ENCODE results near the gene CYP24A1.

CYP24A1 gene

DNA sequence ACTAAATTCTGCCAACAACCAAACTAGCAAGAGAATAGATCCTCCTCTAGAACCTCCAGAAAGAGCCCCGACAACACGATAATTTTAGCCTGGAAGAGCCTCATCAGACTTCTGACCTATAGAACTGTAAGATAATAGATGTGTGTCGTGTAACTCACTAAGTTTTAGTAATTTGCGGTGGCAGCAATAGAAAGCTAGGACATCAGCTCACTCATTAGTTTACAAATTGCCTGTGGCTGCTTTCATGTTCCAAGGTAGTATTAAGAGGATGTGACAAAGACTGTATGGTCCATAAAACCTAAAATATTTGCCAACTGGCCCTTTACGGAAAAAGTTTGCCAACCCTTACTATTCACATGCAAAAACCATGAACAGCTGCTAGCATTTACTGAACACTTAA is 17.3 kb downstream of the CYP24A1 start:
- TF ChIP-seq, protein P1, sequence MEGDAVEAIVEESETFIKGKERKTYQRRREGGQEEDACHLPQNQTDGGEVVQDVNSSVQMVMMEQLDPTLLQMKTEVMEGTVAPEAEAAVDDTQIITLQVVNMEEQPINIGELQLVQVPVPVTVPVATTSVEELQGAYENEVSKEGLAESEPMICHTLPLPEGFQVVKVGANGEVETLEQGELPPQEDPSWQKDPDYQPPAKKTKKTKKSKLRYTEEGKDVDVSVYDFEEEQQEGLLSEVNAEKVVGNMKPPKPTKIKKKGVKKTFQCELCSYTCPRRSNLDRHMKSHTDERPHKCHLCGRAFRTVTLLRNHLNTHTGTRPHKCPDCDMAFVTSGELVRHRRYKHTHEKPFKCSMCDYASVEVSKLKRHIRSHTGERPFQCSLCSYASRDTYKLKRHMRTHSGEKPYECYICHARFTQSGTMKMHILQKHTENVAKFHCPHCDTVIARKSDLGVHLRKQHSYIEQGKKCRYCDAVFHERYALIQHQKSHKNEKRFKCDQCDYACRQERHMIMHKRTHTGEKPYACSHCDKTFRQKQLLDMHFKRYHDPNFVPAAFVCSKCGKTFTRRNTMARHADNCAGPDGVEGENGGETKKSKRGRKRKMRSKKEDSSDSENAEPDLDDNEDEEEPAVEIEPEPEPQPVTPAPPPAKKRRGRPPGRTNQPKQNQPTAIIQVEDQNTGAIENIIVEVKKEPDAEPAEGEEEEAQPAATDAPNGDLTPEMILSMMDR (IDR thresholded peaks at IDR 0.05; ENCODE audit: borderline replicate concordance, insufficient read depth, low read depth, low read length) = no peak
- H3K4me3 ChIP-seq (ENCODE audit: low read depth, low read length) = no peak overlapping the region

DNA sequence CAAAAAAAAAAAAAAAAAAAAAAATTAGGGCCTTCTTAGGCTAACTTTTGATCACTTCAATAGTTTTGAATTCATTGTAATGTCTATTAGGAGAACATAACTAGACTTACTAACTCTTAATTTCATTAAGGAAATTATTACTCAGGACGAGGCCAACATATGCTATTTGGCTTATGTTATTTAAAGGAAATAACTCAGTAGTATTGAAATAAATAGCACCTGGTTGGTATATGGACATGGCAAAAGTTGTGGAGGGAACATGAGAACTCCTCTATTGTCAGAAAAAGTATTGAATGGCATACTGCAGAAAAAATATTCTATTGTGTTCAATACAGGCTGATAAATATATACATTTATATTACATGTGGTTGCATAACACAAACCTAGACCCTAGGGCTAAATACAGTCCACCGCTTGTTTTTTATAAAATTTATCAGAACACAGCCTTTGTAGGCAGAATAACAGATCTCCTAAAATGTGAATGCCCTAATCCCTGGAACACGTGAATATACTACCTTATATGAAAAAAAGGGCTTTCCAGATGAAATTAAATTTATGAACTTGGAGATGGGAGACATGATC is 18.0 kb downstream of the CYP24A1 start:
- TF ChIP-seq, protein P1 (IDR thresholded peaks at IDR 0.05; ENCODE audit: borderline replicate concordance, insufficient read depth, low read depth, low read length) = no peak
- no peak overlapping the region for H3K4me3 ChIP-seq (ENCODE audit: low read depth, low read length)

DNA sequence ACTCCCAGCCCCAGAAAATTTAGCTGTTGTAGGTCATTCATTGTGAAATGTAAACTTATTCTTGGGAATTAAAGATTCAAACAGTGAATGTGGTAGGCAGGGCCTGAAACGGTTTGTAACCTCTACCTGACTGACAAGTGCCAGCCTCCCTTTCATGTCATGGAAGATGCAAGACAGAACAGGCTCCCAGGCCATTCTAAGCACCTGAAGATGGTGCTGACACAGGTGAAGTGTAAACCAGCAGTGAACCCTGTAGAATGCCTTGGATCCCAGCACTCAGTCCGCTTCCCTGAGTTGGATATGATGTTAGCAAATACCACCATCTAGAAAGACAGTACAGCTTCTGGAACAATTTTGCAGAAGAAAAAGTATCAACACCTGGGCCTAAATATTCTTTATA is 19.3 kb downstream of the CYP24A1 start:
- H3K4me3 ChIP-seq (ENCODE audit: low read depth, low read length) = no peak overlapping the region
- TF ChIP-seq, protein P1 (IDR thresholded peaks at IDR 0.05; ENCODE audit: borderline replicate concordance, insufficient read depth, low read depth, low read length) = no peak

DNA sequence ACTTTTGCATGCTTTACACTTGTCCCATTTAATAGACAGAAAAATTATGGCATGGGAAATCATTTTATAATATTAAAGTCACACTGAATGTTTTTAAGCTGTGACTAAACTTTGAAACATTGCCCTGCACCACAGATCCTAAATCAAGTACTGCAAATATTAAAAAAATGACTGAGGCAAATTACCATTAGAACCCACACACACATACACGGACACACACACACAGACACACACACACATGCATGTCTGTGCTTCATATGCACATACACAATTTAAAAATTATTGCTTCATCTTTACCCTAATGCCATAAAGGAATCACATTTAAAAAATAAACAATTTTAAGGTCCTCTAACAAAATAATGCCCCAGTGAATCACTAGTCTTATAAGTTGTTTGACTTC is 19.9 kb downstream of the CYP24A1 start:
- TF ChIP-seq, protein P1 (IDR thresholded peaks at IDR 0.05; ENCODE audit: borderline replicate concordance, insufficient read depth, low read depth, low read length) = no peak
- H3K4me3 ChIP-seq (ENCODE audit: low read depth, low read length) = no peak overlapping the region

DNA sequence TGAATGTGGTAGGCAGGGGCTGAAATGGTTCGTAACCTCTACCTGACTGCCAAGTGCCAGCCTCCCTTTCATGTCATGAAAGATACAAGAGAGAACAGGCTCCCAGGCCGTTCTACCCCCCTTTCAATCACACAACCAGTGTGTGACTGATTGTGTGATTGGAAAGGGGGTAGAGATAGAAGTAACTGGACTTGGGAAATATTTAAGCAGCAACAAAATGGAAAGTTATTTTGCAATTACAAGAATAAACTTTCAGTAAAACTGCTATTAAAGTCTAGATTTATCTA is 20.8 kb downstream of the CYP24A1 start:
- TF ChIP-seq, protein P1 (IDR thresholded peaks at IDR 0.05; ENCODE audit: borderline replicate concordance, insufficient read depth, low read depth, low read length) = no peak
- no peak overlapping the region for H3K4me3 ChIP-seq (ENCODE audit: low read depth, low read length)

DNA sequence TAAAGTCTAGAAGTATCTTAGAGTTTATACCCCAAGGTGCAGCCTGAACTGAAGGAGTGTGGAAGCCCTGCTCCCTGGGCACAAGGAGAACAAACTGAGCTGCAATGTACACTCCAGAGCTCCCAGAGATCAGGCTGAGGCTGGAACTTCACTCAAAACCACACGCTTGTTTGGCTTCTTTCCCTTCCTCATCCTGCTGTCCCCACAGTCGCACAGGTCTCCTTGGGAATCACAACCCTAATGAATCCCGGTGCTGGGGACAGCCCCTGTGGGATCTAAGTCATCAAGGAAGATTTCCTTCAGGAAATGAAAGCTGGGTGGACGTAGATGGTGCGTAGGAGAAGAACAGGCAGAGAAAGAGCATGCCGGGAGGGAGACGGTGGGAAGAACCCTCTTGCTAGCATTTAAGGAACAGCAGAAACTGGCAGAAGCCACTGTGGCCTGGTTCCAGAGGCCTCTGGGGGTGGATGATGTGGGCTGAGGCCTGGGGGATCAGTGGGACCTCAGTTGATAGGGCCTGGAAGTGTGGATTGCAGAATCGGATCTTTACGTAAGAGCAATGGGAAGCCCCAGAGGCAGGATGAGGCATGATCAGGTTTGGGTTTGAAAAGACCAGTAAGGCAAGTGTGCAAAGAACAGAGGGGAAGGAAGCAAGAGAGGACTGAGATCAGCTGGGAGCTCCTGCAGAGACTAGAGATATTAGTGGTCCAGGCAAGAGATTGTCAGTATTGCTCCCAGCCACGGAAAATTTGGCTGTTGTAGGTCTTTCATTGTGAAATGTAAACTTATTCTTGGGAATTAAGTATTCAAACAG is 21.4 kb downstream of the CYP24A1 start:
- H3K4me3 ChIP-seq (ENCODE audit: low read depth, low read length) = no peak overlapping the region
- TF ChIP-seq, protein P1 (IDR thresholded peaks at IDR 0.05; ENCODE audit: borderline replicate concordance, insufficient read depth, low read depth, low read length) = no peak
